ENCODE results near the gene GBF1. TPM values are rescaled to one million over a fixed set of nuclear protein-coding genes. Genes with fewer than 3 reads are reported as not detected.

The GBF1 gene
- polyA plus RNA-seq, 1 donor from 2014 or later: 14.9 TPM

GRCh38 chr10:102234888-102235597 is 10.3 kb upstream of the GBF1 start:
- TF ChIP-seq MXI1 (conservative IDR thresholded peaks at IDR 0.05; ENCODE audit: poor library complexity, severe bottlenecking) (no peak), CTCF (IDR thresholded peaks at IDR 0.05; ENCODE audit: poor library complexity, severe bottlenecking) (no peak), POLR2AphosphoS5 (IDR thresholded peaks at IDR 0.05) (no peak)
- Histone ChIP-seq H3K4me3 (ENCODE audit: low read length) (no peak overlapping the region), H3K27me3 (ENCODE audit: insufficient read depth, low read depth, low read length) (peaks cover 78% of the 10 kb centered on the region), H3K27ac (ENCODE audit: low read length) (no peak overlapping the region), H3K4me2 (ENCODE audit: low read length) (no peak overlapping the region), H3F3A (ENCODE audit: insufficient read depth, low read length, poor library complexity, severe bottlenecking) (no peaks in the 10 kb centered on the region), H3K36me3 (ENCODE audit: insufficient read depth, low read length) (no peaks in the 10 kb centered on the region), H3K9me2 (ENCODE audit: insufficient read depth, low read length) (no peaks in the 10 kb centered on the region), H3K9ac (ENCODE audit: low read length) (no peak overlapping the region), H3K9me3 (ENCODE audit: low read length) (no peaks in the 10 kb centered on the region), H4K20me1 (ENCODE audit: insufficient read depth) (no peaks in the 10 kb centered on the region), H3K79me2 (replicated peaks; ENCODE audit: insufficient read depth, low read length) (no peaks in the 10 kb centered on the region), H2AFZ (ENCODE audit: low read depth, low read length) (no peak overlapping the region)

GRCh38 chr10:102235598-102235920 is 9.8 kb upstream of the GBF1 start:
- H3K9me3 ChIP-seq (ENCODE audit: low read length): no peaks in the 10 kb centered on the region
- H3K27me3 ChIP-seq (ENCODE audit: insufficient read depth, low read depth, low read length): peaks cover 78% of the 10 kb centered on the region
- H3K9me2 ChIP-seq (ENCODE audit: insufficient read depth, low read length): no peaks in the 10 kb centered on the region
- no peaks in the 10 kb centered on the region for H3K79me2 ChIP-seq (replicated peaks; ENCODE audit: insufficient read depth, low read length)
- no peak overlapping the region for H2AFZ ChIP-seq (ENCODE audit: low read depth, low read length)
- H3K27ac ChIP-seq (ENCODE audit: low read length): no peak overlapping the region
- H3K4me3 ChIP-seq (ENCODE audit: low read length): no peak overlapping the region
- H3K9ac ChIP-seq (ENCODE audit: low read length): no peak overlapping the region
- no peak overlapping the region for H3K4me2 ChIP-seq (ENCODE audit: low read length)
- no peaks in the 10 kb centered on the region for H3K36me3 ChIP-seq (ENCODE audit: insufficient read depth, low read length)
- no peaks in the 10 kb centered on the region for H3F3A ChIP-seq (ENCODE audit: insufficient read depth, low read length, poor library complexity, severe bottlenecking)
- TF ChIP-seq CTCF (IDR thresholded peaks at IDR 0.05; ENCODE audit: poor library complexity, severe bottlenecking) (no peak), MXI1 (conservative IDR thresholded peaks at IDR 0.05; ENCODE audit: poor library complexity, severe bottlenecking) (no peak), TAF1 (IDR thresholded peaks at IDR 0.05; ENCODE audit: low read depth) (no peak), EP300 (conservative IDR thresholded peaks at IDR 0.05; ENCODE audit: poor library complexity, severe bottlenecking) (no peak), POLR2AphosphoS5 (IDR thresholded peaks at IDR 0.05) (no peak), SMC3 (conservative IDR thresholded peaks at IDR 0.05; ENCODE audit: poor library complexity) (no peak), RAD21 (conservative IDR thresholded peaks at IDR 0.05) (no peak), REST (IDR thresholded peaks at IDR 0.05; ENCODE audit: borderline replicate concordance) (no peak)
- H4K20me1 ChIP-seq (ENCODE audit: insufficient read depth): no peaks in the 10 kb centered on the region

Measured in neural cell (in vitro differentiated cells).